Thoracic aorta (tissue), 2 donors: ENCODE data around the gene SDHD. TPM values are rescaled to one million over a fixed set of nuclear protein-coding genes. Genes with fewer than 3 reads are reported as not detected.
A peak's percentile ranks its signal among the peaks of the same experiment; 100 is the strongest.

Experiments used
- ATAC-seq: fragments of 150-250 bp; one replicate; pipeline ENCODE4 v1.8.0; 2017; ENCODE audit warnings: low read depth; ENCODE audit not compliant: insufficient number of reproducible peaks, low FRiP score
- DNase-seq: peaks from one replicate; pipeline ENCODE4 v3.0.0-alpha.2; 2020; ENCODE audit warnings: low spot score
- H3K27ac ChIP-seq, 2 donors: fragments of 200-600 bp; sonication (generic); 1 replicate in 1 of 2; 2 replicates in 1 of 2; pipeline ENCODE4 v1.5.1; 2016; ENCODE audit warnings: mild to moderate bottlenecking in 2 of 2, moderate library complexity in 2 of 2
- H3K27me3 ChIP-seq: fragments of 200-600 bp; sonication (generic); replicated peaks from 2 replicates; pipeline ENCODE4 v1.6.0; 2016; ENCODE audit warnings: mild to moderate bottlenecking; ENCODE audit not compliant: insufficient read depth
- H3K36me3 ChIP-seq: fragments of 200-600 bp; sonication (generic); one replicate; pipeline ENCODE4 v1.5.1; 2016
- H3K4me1 ChIP-seq, 2 donors: fragments of 200-600 bp; sonication (generic); 1 replicate in 1 of 2; 2 replicates in 1 of 2; pipeline versions ENCODE4 v1.5.1 to v1.6.0; 2016; ENCODE audit warnings: low read depth in 2 of 2, mild to moderate bottlenecking in 1 of 2; ENCODE audit not compliant: control insufficient read depth in 1 of 2
- H3K4me3 ChIP-seq: fragments of 200-600 bp; sonication (generic); 2 replicates; pipeline ENCODE4 v1.5.1; 2016; ENCODE audit warnings: mild to moderate bottlenecking
- H3K9me3 ChIP-seq: fragments of 200-600 bp; sonication (generic); 2 replicates; pipeline ENCODE4 v1.5.1; 2016
- total RNA-seq, 2 donors: library from RNA; depleted of rRNA; stranded (reverse); fragments of >200 nt; gene quantifications; one replicate each; pipeline versions ENCODE4 v1.1.0 to v1.2.3, GENCODE V29; 2016
- TF ChIP-seq, protein P1 (sequence below): fragments of 200-600 bp; sonication (generic); IDR thresholded peaks from one replicate; pipeline ENCODE4 v1.5.1; 2019; ENCODE audit warnings: antibody characterized with exemption

The SDHD gene
- total RNA-seq, 2 donors from 2014 or later = 41.8 to 96.4 TPM

DNA sequence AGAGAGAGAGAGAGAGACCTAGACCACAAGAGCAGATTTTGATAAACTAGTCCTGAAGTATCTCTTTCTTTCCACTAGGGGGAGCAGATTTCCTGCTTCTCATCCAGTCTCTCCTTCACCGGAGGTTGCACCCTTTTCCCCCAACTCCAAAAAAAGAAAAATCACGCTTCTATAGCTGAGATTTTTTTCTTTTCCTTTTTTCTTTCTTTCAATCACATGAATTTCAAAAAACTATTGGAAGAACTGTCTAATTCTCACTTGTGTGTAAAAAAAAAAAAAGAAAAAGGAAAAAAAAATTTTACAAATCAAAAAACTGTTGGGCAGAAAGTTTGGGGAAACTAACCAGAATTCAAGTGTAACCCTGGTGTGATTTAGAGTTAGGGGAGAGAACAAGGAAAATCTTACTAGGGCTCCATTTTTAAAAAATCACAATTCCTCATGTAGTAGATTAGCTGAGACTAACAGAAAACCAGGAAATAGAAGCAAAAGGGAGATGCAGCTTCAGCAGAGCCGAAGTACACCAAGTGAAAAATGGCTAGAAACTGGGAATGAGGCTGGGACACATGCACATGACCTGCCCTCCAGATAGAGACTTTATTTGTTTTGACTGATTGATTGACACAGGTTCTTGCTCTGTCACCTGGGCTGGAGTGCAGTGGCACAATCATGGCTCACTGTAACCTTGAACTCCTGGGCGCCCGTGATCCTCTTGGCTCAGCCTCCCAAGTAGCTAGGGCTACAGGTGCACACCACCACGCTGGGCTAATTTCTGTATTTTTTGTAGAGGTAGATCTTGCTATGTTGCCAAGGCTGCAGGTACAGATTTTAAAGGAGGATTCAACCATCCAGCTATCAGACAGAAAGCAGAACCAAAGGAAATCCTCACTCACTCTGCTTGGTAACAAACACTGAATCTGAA is 27.1 kb downstream of the SDHD start:
- H3K4me1 ChIP-seq = no peaks in the 10 kb centered on the region
- TF ChIP-seq, protein P1, sequence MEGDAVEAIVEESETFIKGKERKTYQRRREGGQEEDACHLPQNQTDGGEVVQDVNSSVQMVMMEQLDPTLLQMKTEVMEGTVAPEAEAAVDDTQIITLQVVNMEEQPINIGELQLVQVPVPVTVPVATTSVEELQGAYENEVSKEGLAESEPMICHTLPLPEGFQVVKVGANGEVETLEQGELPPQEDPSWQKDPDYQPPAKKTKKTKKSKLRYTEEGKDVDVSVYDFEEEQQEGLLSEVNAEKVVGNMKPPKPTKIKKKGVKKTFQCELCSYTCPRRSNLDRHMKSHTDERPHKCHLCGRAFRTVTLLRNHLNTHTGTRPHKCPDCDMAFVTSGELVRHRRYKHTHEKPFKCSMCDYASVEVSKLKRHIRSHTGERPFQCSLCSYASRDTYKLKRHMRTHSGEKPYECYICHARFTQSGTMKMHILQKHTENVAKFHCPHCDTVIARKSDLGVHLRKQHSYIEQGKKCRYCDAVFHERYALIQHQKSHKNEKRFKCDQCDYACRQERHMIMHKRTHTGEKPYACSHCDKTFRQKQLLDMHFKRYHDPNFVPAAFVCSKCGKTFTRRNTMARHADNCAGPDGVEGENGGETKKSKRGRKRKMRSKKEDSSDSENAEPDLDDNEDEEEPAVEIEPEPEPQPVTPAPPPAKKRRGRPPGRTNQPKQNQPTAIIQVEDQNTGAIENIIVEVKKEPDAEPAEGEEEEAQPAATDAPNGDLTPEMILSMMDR = peak; percentile 70
- H3K36me3 ChIP-seq = no peaks in the 10 kb centered on the region
- H3K9me3 ChIP-seq = no peaks in the 10 kb centered on the region
- H3K27me3 ChIP-seq = no peaks in the 10 kb centered on the region
- H3K4me3 ChIP-seq = no peak overlapping the region
- no peak for ATAC-seq
- DNase-seq = no peak
- H3K27ac ChIP-seq = no peak overlapping the region

DNA sequence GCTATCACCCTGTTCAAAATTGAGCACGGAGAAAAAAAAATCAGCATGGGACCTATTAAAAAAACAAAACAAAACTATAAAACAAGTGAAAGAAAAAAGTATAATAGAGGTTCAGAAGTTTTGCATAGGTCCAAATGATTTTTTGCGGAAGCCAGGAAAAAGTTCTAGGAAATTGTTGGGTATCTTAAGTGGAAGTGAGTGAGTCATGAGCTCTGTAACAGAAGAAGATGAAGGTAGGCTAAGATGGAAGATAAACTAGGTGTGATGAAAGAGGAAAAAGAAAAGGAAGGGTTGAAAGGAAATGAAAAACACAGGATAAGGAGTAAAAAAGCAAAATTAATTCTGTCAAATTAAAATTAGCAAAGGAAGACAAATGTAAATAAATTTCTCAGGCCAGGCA is 27.8 kb downstream of the SDHD start:
- Histone ChIP-seq H3K4me1 (no peaks in the 10 kb centered on the region), H3K27ac (no peak overlapping the region), H3K9me3 (no peaks in the 10 kb centered on the region), H3K4me3 (no peak overlapping the region), H3K36me3 (no peaks in the 10 kb centered on the region), H3K27me3 (no peaks in the 10 kb centered on the region)
- ATAC-seq (no peak), DNase-seq (no peak)
- TF ChIP-seq, protein P1 = no peak

DNA sequence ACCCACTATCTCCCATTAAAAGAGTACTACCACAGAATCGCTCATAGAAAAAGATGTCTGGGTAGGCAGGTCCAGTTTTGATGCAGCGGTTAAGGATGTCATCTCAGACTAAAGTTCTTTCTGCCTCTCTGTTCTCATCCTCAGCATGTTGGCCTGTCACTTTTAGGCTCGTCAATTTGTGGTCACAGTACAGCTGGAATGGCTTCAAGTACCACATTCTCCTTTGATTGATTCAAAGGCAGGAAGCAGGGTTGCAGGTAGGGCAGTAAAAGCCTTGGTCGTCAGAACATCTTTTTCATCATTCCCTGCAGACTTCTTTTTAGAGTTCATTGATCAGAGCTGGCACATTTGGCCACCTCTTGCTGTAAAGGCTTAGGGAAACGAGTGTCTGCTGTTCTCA is 28.7 kb downstream of the SDHD start:
- TF ChIP-seq, protein P1 = no peak
- H3K9me3 ChIP-seq = no peaks in the 10 kb centered on the region
- no peak overlapping the region for H3K27ac ChIP-seq
- H3K4me1 ChIP-seq = peaks cover 0 to 5% of the 10 kb centered on the region in 2 donors
- no peaks in the 10 kb centered on the region for H3K36me3 ChIP-seq
- ATAC-seq (no peak), DNase-seq (no peak)
- no peaks in the 10 kb centered on the region for H3K27me3 ChIP-seq
- H3K4me3 ChIP-seq = no peak overlapping the region

DNA sequence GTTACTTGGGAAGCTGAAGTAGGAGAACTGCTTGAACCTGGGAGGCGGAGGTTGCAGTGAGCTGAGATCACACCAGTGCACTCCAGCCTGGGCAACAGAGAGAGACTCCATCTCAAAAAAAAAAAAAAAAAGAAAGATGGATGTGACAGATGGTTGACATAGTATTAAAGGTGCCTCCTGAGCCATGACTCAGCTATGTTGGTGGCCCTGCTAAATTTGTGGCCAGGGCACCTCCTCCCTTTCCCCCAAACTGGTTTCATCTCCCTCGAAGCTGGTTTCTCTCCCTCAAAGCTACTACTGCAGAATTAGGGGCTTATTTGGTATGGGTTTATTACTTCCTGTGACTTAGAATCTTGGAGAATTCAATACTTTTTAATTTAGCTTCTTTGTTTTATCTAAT is 31.5 kb downstream of the SDHD start:
- Histone ChIP-seq H3K4me3 (no peak overlapping the region), H3K27me3 (no peaks in the 10 kb centered on the region), H3K27ac (no peak overlapping the region), H3K4me1 (peaks cover 3 to 8% of the 10 kb centered on the region in 2 donors), H3K9me3 (no peaks in the 10 kb centered on the region), H3K36me3 (no peaks in the 10 kb centered on the region)
- DNase-seq = no peak
- no peak for ATAC-seq
- TF ChIP-seq, protein P1 = no peak

DNA sequence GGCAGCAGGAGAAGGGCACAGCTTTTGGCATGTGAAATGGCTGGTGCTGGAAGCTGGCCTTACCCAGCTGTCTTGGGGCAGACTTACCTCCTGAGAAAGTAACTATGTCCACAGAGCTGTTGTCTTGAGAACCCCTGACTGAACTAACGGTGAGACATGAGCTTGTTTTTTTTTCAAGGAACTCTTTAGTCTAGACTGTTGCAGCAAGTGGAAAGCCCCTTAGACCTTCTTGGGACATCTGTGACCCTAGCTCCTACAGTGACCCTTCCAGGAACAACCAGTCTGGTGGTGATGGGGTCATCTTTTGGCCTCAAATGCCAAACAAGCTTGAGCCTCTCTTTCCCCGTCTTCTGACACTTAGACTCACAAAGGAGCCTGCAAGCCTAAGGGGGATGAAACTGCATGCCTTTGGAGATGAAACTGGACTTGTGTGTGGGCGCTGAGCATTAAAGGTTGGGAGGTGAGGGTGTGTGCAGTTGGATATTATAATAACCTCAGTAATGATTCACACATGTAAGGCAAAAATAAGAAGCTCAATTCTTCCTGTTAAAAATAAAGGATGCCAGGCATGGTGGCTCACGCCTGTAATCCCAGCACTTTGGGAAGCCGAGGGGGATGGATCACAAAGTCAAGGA is 35.4 kb downstream of the SDHD start:
- Histone ChIP-seq H3K27ac (no peak overlapping the region), H3K4me3 (no peak overlapping the region), H3K27me3 (no peaks in the 10 kb centered on the region), H3K4me1 (peaks cover 3 to 8% of the 10 kb centered on the region in 2 donors), H3K36me3 (no peaks in the 10 kb centered on the region), H3K9me3 (no peaks in the 10 kb centered on the region)
- ATAC-seq = no peak
- DNase-seq = no peak
- TF ChIP-seq, protein P1 = no peak
